ENCODE measurements around the gene LYRM4.

LYRM4 gene

DNA sequence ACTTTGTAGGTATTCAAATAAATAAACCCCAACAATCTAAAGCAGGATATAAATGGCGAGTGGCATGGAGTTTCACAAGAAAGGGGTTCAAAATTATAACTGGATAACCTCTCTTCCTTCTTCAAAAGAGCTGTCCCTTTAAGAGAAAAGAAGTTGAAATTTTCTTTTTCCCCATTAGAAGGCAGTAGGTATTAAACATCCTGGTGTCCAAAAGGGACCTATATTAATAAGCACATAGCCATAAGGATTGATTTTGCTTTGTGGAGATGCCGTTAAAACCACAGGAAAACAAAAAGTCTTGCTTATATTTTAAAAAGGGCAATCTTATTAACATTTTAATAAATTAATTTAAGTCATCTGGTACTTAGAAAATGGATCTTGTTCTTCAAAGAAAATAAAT is 76.5 kb downstream of the LYRM4 start:
- H3K4me3 ChIP-seq: no peak overlapping the region

DNA sequence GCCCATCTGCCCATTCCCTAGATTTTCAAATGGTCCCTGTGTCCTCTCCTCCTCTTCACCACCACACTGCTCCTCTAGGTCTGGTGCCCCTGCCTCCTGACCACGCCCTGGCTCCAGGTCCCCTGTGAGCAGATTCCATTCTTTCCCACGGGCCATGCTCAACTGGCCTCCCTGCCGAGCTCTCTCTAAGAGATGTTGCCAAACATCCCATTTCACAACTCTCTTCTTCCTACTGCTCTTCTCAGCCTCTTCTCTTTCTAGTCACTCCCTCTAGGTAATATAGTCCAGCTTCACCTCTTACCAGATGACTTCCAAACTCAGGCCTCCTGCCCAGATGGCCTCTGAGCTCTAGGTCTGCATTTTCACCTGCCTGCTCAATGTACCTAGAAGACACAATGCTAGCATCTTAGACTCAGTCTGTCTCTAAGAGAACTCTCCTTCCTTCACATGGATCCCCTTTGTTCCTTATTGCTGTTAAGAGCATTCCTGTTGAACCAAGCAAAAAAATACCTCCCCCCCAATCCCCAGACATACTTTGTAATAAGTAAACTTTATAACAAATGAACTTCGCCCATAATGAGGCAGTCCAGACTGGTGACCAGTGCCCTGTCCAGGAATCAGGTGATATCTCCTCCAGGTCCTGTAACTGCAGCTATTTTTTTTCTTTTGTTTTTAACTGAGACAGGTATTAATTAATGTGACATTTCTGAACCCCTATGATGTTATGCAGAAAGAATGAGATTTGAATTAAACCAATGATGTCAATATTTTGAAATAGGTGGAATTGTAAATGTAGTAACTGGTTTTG is 79.0 kb downstream of the LYRM4 start:
- no peak overlapping the region for H3K4me3 ChIP-seq
- no peak overlapping the region for H3K27ac ChIP-seq

More for the DNA sequence above, 76.5 kb downstream of the LYRM4 start:
- no peak overlapping the region for H3K27ac ChIP-seq

GRCh38 chr6:5180636-5181035 is 80.1 kb downstream of the LYRM4 start:
- Histone ChIP-seq H3K4me3 (no peak overlapping the region), H3K27ac (no peak overlapping the region)

- H3K27ac ChIP-seq: no peak overlapping the region
- H3K4me3 ChIP-seq: no peak overlapping the region
Measured at GRCh38 chr6:5179917-5180316, 80.8 kb downstream of the LYRM4 start.

- H3K4me3 ChIP-seq: no peak overlapping the region
- no peak overlapping the region for H3K27ac ChIP-seq
Measured at GRCh38 chr6:5178806-5179205, 81.9 kb downstream of the LYRM4 start.

DNA sequence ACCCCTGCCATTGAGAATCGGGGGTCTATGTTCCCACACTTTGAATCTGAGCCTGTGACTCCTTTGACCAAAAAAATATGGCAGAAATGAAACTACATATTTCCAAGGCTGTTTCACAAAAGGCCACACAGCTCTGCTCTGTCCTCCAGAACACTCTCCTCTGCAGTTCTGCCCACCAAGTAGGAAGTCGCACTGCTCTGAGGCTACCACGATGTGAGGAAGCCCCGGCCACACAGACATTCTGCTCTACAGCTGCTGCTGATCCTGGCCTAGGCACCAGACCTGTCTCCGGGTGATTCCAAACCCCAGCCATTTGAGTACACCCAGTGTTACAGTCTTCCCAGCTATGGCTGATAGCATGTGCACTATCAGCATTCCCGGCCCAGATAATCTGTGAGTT is 85.1 kb downstream of the LYRM4 start:
- H3K27ac ChIP-seq: peak overlapping the region in 4 of 21 experiments; percentile 23 to 79 (median 71)
- no peak overlapping the region for H3K4me3 ChIP-seq

GRCh38 chr6:5174756-5175549 is 85.8 kb downstream of the LYRM4 start:
- no peak overlapping the region for H3K4me3 ChIP-seq
- H3K27ac ChIP-seq: peak overlapping the region in 6 of 21 experiments; percentile 23 to 79 (median 66)

GRCh38 chr6:5174244-5174643 is 86.5 kb downstream of the LYRM4 start:
- H3K27ac ChIP-seq: peak overlapping the region in 10 of 21 experiments; percentile 10 to 79 (median 52)
- peak overlapping the region in 1 of 7 experiments; percentile 10 for H3K4me3 ChIP-seq

DNA sequence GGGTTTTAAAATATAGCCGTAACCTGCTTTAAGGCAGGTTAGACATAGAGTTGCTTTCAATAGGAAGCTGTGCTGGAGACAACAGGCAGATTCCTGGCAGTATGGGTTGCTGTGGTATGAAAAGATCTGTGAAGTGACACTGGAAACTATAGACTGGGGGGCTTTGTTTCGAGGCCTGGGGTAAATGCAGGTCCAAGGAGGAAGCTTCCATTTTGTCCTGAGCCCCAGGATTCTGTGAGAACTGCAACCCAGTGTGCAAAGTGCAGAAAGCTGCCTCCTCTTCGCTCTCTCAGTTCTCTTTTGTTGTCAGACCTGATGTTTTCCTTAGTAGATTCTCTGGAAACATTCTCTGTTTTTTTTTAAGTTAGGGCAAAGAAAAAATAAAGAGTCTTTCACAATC is 86.9 kb downstream of the LYRM4 start:
- Histone ChIP-seq H3K4me3 (peak overlapping the region in 1 of 7 experiments; percentile 10), H3K27ac (peak overlapping the region in 10 of 21 experiments; percentile 10 to 79 (median 52))

GRCh38 chr6:5172897-5173474 is 87.8 kb downstream of the LYRM4 start:
- Histone ChIP-seq H3K4me3 (no peak overlapping the region), H3K27ac (peak overlapping the region in 1 of 21 experiments; percentile 79)

DNA sequence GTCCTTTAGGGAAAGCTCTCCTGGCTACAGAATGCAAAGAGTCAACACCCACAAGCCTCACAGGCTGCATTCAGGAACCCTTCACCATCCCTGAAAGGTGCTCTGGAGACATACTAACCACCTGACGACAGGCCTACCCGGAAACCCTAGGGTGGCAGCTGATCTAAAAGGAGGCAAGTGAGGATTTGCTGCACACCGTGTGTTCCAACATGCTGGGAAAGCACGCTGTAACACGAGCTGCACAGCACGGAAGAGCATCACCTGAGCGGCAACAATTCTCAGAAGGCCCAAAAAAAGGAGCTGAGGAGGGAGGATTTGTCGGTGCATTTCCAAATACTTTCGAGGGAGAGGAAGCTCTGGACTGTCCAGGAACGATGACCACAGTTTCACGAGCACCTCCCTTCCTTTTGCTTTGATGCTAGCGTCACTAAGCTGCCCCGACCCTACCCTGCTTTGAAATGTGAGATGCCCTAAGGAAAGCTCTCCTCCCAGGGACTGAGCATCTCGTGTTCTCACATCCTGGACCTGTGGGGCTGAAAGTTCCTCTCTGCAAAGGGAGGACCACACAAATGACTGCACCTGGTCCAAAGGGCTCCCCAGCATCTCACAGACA is 88.6 kb downstream of the LYRM4 start:
- H3K4me3 ChIP-seq: no peak overlapping the region
- no peak overlapping the region for H3K27ac ChIP-seq

DNA sequence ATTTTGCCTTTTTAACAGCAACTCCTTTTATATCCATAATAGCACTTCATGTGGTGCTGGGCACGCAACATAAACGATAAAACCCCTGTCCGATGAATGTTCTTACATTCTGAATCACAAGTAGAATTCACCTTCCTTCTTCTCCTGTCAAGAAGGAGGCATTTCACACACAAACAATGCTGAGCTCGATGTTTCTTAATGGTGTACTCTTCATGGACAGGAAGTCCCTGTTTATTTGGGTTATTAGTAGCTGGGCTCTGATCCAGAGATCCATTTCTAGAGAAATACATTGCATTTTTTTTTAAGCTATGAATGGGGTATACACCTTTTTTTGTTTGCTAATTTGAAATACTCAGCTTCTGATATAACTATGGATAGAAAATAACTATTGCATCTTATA is 93.2 kb downstream of the LYRM4 start:
- H3K4me3 ChIP-seq: no peak overlapping the region
- no peak overlapping the region for H3K27ac ChIP-seq

GRCh38 chr6:5164092-5164491 is 96.7 kb downstream of the LYRM4 start:
- Histone ChIP-seq H3K4me3 (no peak overlapping the region), H3K27ac (no peak overlapping the region)

DNA sequence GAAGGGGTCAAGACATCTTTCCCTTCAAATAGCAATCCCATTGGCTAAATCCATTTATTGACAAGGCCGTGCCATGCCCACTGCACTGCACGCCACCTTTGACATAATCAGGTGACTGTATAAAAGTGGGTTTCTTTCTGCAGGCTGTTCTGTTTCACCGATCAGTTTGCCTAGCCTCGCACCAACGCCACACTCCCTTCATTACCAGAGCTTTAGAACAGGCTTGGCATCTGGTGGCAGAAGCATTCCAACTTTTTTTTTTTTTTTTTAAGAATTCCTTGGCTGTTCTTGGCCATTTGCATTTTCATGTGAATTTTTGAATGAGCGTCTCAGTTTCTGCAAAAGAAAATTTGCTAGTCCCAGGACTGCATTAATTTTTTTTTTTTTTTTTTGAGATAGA is 97.5 kb downstream of the LYRM4 start:
- no peak overlapping the region for H3K4me3 ChIP-seq
- no peak overlapping the region for H3K27ac ChIP-seq

DNA sequence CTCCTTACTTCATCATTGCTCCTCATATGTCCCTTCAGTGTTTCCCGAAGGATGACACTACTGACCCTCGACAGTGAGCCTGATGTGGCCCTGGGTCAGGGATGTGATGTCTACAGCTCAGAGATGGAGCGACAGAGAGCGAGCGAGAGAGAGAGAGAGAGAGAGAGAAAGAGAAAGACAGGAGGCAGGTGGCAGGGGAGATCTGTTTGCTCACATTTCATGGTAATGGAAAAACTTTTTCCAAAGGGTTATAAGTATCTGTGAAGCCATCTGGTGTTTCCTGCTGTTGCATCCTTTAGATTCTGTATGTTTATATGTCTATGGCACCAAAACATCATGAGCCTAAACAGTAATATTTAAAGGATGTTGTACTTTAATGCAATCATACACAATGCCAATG is 98.4 kb downstream of the LYRM4 start:
- no peak overlapping the region for H3K4me3 ChIP-seq
- H3K27ac ChIP-seq: no peak overlapping the region

- Histone ChIP-seq H3K27ac (no peak overlapping the region), H3K4me3 (no peak overlapping the region)
Measured at GRCh38 chr6:5160206-5160605, 100.5 kb downstream of the LYRM4 start.

DNA sequence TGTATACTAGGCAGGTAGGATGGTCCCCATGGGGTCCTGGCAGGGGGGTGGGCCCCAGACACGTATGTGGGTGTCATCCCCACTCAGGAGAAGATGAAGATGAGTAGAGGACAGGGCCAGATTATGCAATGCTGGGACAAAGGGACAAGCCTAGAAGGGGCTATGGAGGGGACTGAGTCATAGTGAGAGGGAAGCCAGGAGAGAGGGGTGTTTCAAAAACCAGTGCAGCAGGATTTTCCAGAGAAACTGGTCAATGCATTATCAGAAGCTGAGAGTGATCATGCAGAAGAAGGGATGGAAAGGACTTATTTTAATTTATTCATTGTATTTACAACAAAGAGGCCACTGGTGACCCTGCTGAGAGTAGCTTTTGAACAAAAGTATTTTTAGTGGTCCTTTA is 101.6 kb downstream of the LYRM4 start:
- Histone ChIP-seq H3K4me3 (no peak overlapping the region), H3K27ac (no peak overlapping the region)

DNA sequence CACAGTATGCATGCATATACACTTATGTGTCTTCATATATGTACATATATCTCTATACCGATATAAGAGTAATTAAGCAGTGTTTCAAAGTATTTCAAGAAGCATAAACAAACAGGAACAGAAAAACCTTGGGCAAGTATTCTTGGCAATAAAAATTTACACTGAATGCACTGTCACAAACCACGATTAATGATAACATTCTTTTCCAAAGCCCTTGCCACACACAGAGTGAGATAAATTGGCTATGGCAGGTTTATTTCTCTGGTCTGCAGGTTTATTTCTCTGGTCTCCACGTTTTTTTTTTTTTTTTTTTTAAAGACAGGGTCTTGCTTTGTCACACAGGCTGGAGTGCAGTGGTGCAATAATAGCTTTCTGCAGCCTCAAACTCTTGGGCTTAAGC is 102.6 kb downstream of the LYRM4 start:
- Histone ChIP-seq H3K27ac (no peak overlapping the region), H3K4me3 (no peak overlapping the region)

- Histone ChIP-seq H3K4me3 (no peak overlapping the region), H3K27ac (no peak overlapping the region)
Measured at GRCh38 chr6:5157621-5158138, 103.1 kb downstream of the LYRM4 start.

- Histone ChIP-seq H3K4me3 (no peak overlapping the region), H3K27ac (no peak overlapping the region)
Measured at GRCh38 chr6:5156627-5157026, 104.1 kb downstream of the LYRM4 start.
